ENCODE measurements around the gene PCYT1A.

The PCYT1A gene

GRCh38 chr3:196287440-196288140, at the start of gene PCYT1A:
Gene PCYT1A, minus strand, starts transcription at chr3:196287726. Its CDS starts 17,195 bp downstream, at chr3:196270531.
- Histone ChIP-seq H3K4me1 (ENCODE audit: insufficient read depth, low read length) (peaks cover 31% of the 10 kb centered on the region), H3K79me2 (ENCODE audit: insufficient read depth, low read length) (peaks cover 47% of the 10 kb centered on the region), H3K27ac (ENCODE audit: low read length) (peak within 1 kb of the TSS; percentile 92), H4K20me1 (ENCODE audit: insufficient read depth, low read length) (no peaks in the 10 kb centered on the region), H2AFZ (ENCODE audit: low read depth, low read length) (peak within 1 kb of the TSS; percentile 95), H3K4me3 (ENCODE audit: low read depth in 1 of 2, low read length in 2 of 2) (peak within 1 kb of the TSS; percentile 66 to 76), H3K4me2 (ENCODE audit: insufficient read depth, low read length) (peak within 1 kb of the TSS; percentile 88), H3K27me3 (ENCODE audit: insufficient read depth, low read length, poor library complexity) (no peaks in the 10 kb centered on the region), H3K36me3 (ENCODE audit: insufficient read depth, low read length) (no peaks in the 10 kb centered on the region; the same call in 1 of the 2 replicates), H3K9me3 (ENCODE audit: insufficient read depth, low read length, severe bottlenecking) (no peaks in the 10 kb centered on the region), H3K9ac (ENCODE audit: low read depth, low read length) (peak within 1 kb of the TSS; percentile 88)
- peak; percentile 85 for DNase-seq
- TF ChIP-seq CTCF (IDR thresholded peaks at IDR 0.05; ENCODE audit: borderline replicate concordance, extremely low read depth, low read length, poor library complexity, severe bottlenecking) (no peak), EZH2 (IDR thresholded peaks at IDR 0.05; ENCODE audit: borderline replicate concordance, low read depth, low read length, severe bottlenecking) (no peak)
- peak; percentile 95 for ATAC-seq (ENCODE audit: insufficient read depth, low read depth)

GRCh38 chr3:196336319-196337145, 49.0 kb upstream of the PCYT1A start:
- H3K27ac ChIP-seq (ENCODE audit: low read length): no peak overlapping the region
- H3K4me3 ChIP-seq (ENCODE audit: low read depth in 1 of 2, low read length in 2 of 2): no peak overlapping the region

GRCh38 chr3:196335503-196335948, 48.0 kb upstream of the PCYT1A start:
- Histone ChIP-seq H3K9ac (ENCODE audit: low read depth, low read length) (no peak overlapping the region), H3K27me3 (ENCODE audit: insufficient read depth, low read length, poor library complexity) (no peaks in the 10 kb centered on the region), H2AFZ (ENCODE audit: low read depth, low read length) (no peak overlapping the region), H3K4me3 (ENCODE audit: low read depth in 1 of 2, low read length in 2 of 2) (no peak overlapping the region), H3K36me3 (ENCODE audit: insufficient read depth, low read length) (no peaks in the 10 kb centered on the region), H3K4me1 (ENCODE audit: insufficient read depth, low read length) (no peaks in the 10 kb centered on the region), H3K4me2 (ENCODE audit: insufficient read depth, low read length) (no peak overlapping the region), H3K9me3 (ENCODE audit: insufficient read depth, low read length, severe bottlenecking) (no peaks in the 10 kb centered on the region), H3K27ac (ENCODE audit: low read length) (no peak overlapping the region), H4K20me1 (ENCODE audit: insufficient read depth, low read length) (no peaks in the 10 kb centered on the region), H3K79me2 (ENCODE audit: insufficient read depth, low read length) (no peaks in the 10 kb centered on the region)
- DNase-seq (no peak), ATAC-seq (ENCODE audit: insufficient read depth, low read depth) (no peak)
- TF ChIP-seq EZH2 (IDR thresholded peaks at IDR 0.05; ENCODE audit: borderline replicate concordance, low read depth, low read length, severe bottlenecking) (no peak), CTCF (IDR thresholded peaks at IDR 0.05; ENCODE audit: borderline replicate concordance, extremely low read depth, low read length, poor library complexity, severe bottlenecking) (no peak)

More at GRCh38 chr3:196336319-196337145, 49.0 kb upstream of the PCYT1A start:
- Histone ChIP-seq H3K27me3 (ENCODE audit: insufficient read depth, low read length, poor library complexity) (no peaks in the 10 kb centered on the region), H3K9ac (ENCODE audit: low read depth, low read length) (no peak overlapping the region), H3K9me3 (ENCODE audit: insufficient read depth, low read length, severe bottlenecking) (no peaks in the 10 kb centered on the region), H3K4me1 (ENCODE audit: insufficient read depth, low read length) (no peaks in the 10 kb centered on the region), H3K79me2 (ENCODE audit: insufficient read depth, low read length) (no peaks in the 10 kb centered on the region), H3K4me2 (ENCODE audit: insufficient read depth, low read length) (no peak overlapping the region), H2AFZ (ENCODE audit: low read depth, low read length) (no peak overlapping the region), H3K36me3 (ENCODE audit: insufficient read depth, low read length) (no peaks in the 10 kb centered on the region), H4K20me1 (ENCODE audit: insufficient read depth, low read length) (no peaks in the 10 kb centered on the region)
- TF ChIP-seq CTCF (IDR thresholded peaks at IDR 0.05; ENCODE audit: borderline replicate concordance, extremely low read depth, low read length, poor library complexity, severe bottlenecking) (no peak), EZH2 (IDR thresholded peaks at IDR 0.05; ENCODE audit: borderline replicate concordance, low read depth, low read length, severe bottlenecking) (no peak)
- DNase-seq: no peak
- no peak for ATAC-seq (ENCODE audit: insufficient read depth, low read depth)

All from DND-41 (cell line).